DND-41 (cell line): ENCODE data around the gene DLAT.

ENCODE experiments used
- ATAC-seq: fragments of 200-7000 bp; cut with Tn5 transposase; 3 replicates; pipeline ENCODE4 v1.9.1; 2021; ENCODE audit warnings: low read depth; ENCODE audit not compliant: insufficient read depth
- DNase-seq: peaks from one replicate; pipeline ENCODE4 v3.0.0-alpha.2; 2020
- H2AFZ ChIP-seq: 2 replicates; pipeline ENCODE4 v1.6.0; 2012; ENCODE audit warnings: low read depth, low read length
- H3K27ac ChIP-seq: 2 replicates; pipeline ENCODE4 v1.5.1; 2012; ENCODE audit warnings: low read length, inconsistent platforms
- H3K27me3 ChIP-seq: fragments of 200-600 bp; sonication (generic); 2 replicates; pipeline ENCODE4 v1.6.0; 2012; ENCODE audit warnings: low read length, mild to moderate bottlenecking, inconsistent platforms; ENCODE audit not compliant: insufficient read depth, poor library complexity
- H3K36me3 ChIP-seq: 2 replicates; pipeline ENCODE4 v1.5.1; 2012; ENCODE audit warnings: low read length, inconsistent platforms; ENCODE audit not compliant: insufficient read depth
- H3K4me1 ChIP-seq: 2 replicates; pipeline ENCODE4 v1.5.1; 2012; ENCODE audit warnings: mild to moderate bottlenecking, low read length; ENCODE audit not compliant: insufficient read depth
- H3K4me2 ChIP-seq: 2 replicates; pipeline ENCODE4 v1.6.0; 2012; ENCODE audit warnings: mild to moderate bottlenecking, moderate library complexity, low read length, inconsistent platforms; ENCODE audit not compliant: insufficient read depth
- H3K4me3 ChIP-seq, 2 experiments: fragments of 200-600 bp in 1 of 2; shearing (Covaris generic) in 1 of 2; 2 replicates each; pipeline ENCODE4 v1.5.1; 2012 to 2016; ENCODE audit warnings: inconsistent platforms in 2 of 2, low read length in 2 of 2, mild to moderate bottlenecking in 2 of 2, low read depth in 1 of 2, moderate library complexity in 1 of 2
- H3K79me2 ChIP-seq: 2 replicates; pipeline ENCODE4 v1.6.0; 2012; ENCODE audit warnings: low read length, inconsistent platforms; ENCODE audit not compliant: insufficient read depth
- H3K9ac ChIP-seq: 2 replicates; pipeline ENCODE4 v1.6.0; 2012; ENCODE audit warnings: low read depth, mild to moderate bottlenecking, inconsistent platforms, low read length, moderate library complexity
- H3K9me3 ChIP-seq: 2 replicates; pipeline ENCODE4 v1.5.1; 2012; ENCODE audit warnings: low read length, moderate library complexity, mild to moderate bottlenecking, inconsistent platforms; ENCODE audit not compliant: insufficient read depth, severe bottlenecking
- H4K20me1 ChIP-seq: 2 replicates; pipeline ENCODE4 v1.6.0; 2012; ENCODE audit warnings: low read length; ENCODE audit not compliant: insufficient read depth
- CTCF ChIP-seq: IDR thresholded peaks from 2 replicates; pipeline ENCODE4 v1.5.1; 2012; ENCODE audit warnings: borderline replicate concordance, low read length, moderate library complexity, mild to moderate bottlenecking; ENCODE audit not compliant: poor library complexity, severe bottlenecking; ENCODE audit errors: extremely low read depth
- EZH2 ChIP-seq: IDR thresholded peaks from 3 replicates; pipeline ENCODE4 v1.6.1; 2012; ENCODE audit warnings: borderline replicate concordance, low read depth, mild to moderate bottlenecking, moderate library complexity, low read length, inconsistent platforms; ENCODE audit not compliant: severe bottlenecking

DLAT gene

DNA sequence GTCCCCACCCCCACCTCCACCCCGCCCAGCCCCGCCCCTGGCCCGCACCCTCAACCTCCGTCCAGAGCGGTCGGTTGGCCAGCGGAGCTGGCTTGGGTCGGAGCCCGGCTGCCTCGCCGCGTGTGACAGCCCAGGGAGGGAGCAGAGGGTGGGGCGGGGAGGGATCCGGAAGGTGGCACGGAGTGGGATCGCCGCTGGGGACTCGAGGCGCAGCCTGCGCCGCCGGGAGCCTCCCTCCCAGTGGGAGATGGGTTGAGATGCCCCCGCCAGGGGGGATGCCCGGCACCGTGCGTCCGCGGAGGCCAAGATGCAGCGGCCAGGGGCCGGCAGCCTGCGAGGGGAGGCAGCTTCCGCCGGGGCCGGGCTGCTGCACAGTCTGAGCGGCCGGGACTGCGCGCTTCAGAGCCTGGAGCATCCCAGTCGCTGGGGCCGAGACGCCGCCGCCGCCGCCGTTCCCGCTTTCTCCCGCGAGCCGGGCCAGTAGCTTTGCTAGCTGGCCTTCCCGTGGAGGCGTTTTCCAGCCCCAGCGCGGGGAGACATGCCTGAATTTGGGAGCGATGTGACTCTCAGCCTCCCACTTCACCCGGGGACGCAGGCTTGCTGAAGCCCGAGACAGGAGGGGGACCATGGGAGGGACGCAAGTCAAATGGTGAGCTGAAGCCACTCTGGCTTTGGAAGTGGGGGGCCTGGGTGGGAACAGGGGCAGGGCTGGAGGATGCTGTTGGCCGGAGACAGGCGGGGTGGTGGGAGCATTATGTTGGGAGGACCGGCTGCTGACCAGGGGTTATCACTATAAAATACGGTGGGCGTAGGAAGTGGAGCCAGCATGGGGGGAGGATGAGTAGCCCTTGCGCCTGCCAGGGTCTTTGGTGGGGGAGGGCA lies 47.8 kb upstream of the DLAT start:
- no peaks in the 10 kb centered on the region for H3K9me3 ChIP-seq
- no peaks in the 10 kb centered on the region for H4K20me1 ChIP-seq
- no peak overlapping the region for H3K4me2 ChIP-seq
- no peak for TF ChIP-seq EZH2
- TF ChIP-seq CTCF = no peak
- ATAC-seq = no peak
- H3K9ac ChIP-seq = no peak overlapping the region
- H3K4me1 ChIP-seq = no peaks in the 10 kb centered on the region
- no peak overlapping the region for H3K27ac ChIP-seq
- no peaks in the 10 kb centered on the region for H3K27me3 ChIP-seq
- no peaks in the 10 kb centered on the region for H3K36me3 ChIP-seq
- H3K79me2 ChIP-seq = no peaks in the 10 kb centered on the region
- no peak overlapping the region for H3K4me3 ChIP-seq
- no peak overlapping the region for H2AFZ ChIP-seq
- DNase-seq = no peak

DNA sequence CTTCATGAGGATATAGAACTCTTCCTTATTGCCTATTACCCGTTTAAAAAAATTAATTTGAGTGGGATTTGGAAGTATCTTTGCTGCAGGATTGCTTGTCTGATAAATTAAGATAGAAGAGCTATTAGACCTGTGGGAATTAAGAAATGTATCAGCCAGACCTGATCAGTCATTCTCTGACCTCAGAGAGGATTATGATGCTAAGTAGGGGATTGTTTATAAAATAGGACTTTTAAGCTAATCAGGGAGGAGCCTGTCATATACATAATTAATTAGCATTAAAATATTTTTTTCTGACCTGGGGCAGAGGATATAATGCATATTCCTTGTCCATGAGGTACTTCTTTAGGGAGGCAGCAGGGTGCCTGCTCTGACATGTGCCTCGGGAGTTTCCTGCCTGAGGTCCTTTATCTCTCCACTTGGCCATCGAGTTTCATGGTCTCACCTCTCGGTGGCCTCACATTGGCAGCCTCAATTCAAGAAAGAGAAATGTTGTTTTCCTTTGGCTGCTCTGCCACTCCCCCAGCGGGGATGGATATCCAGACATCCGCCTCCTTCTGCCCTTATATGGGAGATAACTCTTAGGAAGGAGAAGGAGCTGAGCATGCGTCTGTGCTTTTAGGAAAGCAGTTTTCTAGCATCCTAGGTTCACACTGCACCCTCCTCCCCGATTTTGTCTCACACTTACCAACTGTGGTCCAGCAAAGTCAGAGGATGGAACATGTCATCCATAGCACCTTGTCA lies 47.0 kb upstream of the DLAT start:
- Histone ChIP-seq H3K27me3 (no peaks in the 10 kb centered on the region), H3K36me3 (no peaks in the 10 kb centered on the region), H3K9ac (no peak overlapping the region), H3K79me2 (no peaks in the 10 kb centered on the region), H3K4me3 (no peak overlapping the region), H3K4me2 (no peak overlapping the region), H2AFZ (no peak overlapping the region), H3K9me3 (no peaks in the 10 kb centered on the region), H4K20me1 (no peaks in the 10 kb centered on the region), H3K27ac (no peak overlapping the region), H3K4me1 (no peaks in the 10 kb centered on the region)
- ATAC-seq (no peak), DNase-seq (no peak)
- TF ChIP-seq EZH2 (no peak), CTCF (no peak)

DNA sequence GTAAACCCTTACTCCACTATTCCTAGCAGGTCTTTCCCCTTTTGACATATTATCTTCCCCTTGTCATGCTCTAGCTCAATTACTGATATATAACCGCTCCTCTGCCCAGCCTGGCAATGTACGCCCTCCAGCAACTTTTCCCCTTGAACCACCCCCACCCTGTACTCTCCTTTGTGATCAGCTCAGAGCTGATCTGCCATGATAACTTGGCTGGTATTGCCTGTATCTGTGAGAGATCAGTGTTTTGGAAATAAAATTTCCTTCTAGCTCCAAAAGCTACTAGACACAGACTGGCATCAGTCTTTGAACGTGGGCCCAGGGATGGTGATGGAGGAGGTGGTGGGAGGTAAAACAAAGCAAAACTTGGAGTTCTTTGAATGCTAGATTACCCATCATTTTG lies 45.1 kb upstream of the DLAT start:
- no peak overlapping the region for H2AFZ ChIP-seq
- no peak for ATAC-seq
- no peak overlapping the region for H3K27ac ChIP-seq
- no peak for DNase-seq
- H3K4me1 ChIP-seq = no peaks in the 10 kb centered on the region
- H3K4me3 ChIP-seq = no peak overlapping the region
- H3K9me3 ChIP-seq = no peaks in the 10 kb centered on the region
- no peaks in the 10 kb centered on the region for H3K79me2 ChIP-seq
- TF ChIP-seq CTCF (no peak), EZH2 (no peak)
- H3K9ac ChIP-seq = no peak overlapping the region
- H4K20me1 ChIP-seq = no peaks in the 10 kb centered on the region
- no peak overlapping the region for H3K4me2 ChIP-seq
- no peaks in the 10 kb centered on the region for H3K27me3 ChIP-seq
- H3K36me3 ChIP-seq = no peaks in the 10 kb centered on the region
